Activated T-helper 1 cell treated with anti-CD3 and anti-CD28 coated beads, Interleukin-12 subunit alpha, Interleukin-12 subunit beta, Interleukin-2, Interleukin-4 antibody, amounts not matched to agents 30 ng/mL and 10 ng/mL and 1 ng/mL, durations not matched to agents 14 hours and 24 hours and 36 hours (primary cell): ENCODE results near the gene INKA2. TPM values are rescaled to one million over a fixed set of nuclear protein-coding genes. Genes with fewer than 3 reads are reported as not detected.

Source experiments
- DNase-seq: peaks from one replicate; pipeline ENCODE4 v3.0.0; 2021; ENCODE audit warnings: low spot score
- H3K27ac Mint-ChIP-seq: one replicate; pipeline ENCODE4 v1.8.0; 2021; ENCODE audit warnings: mild to moderate bottlenecking, mixed read lengths
- H3K27me3 Mint-ChIP-seq: one replicate; pipeline ENCODE4 v1.8.0; 2022; ENCODE audit warnings: mild to moderate bottlenecking, moderate library complexity, mixed read lengths; ENCODE audit not compliant: insufficient read depth
- H3K36me3 Mint-ChIP-seq: one replicate; pipeline ENCODE4 v1.8.0; 2021; ENCODE audit warnings: low read depth, mixed read lengths
- H3K4me1 Mint-ChIP-seq: one replicate; pipeline ENCODE4 v1.8.0; 2021; ENCODE audit warnings: low read depth, mixed read lengths
- H3K4me3 Mint-ChIP-seq: one replicate; pipeline ENCODE4 v1.8.0; 2021; ENCODE audit warnings: mild to moderate bottlenecking, moderate library complexity, mixed read lengths
- H3K9me3 Mint-ChIP-seq: one replicate; pipeline ENCODE4 v1.8.0; 2021; ENCODE audit warnings: mixed read lengths
- intact Hi-C: fragments of 100-400 bp; cut with micrococcal nuclease; formaldehyde crosslinking; loops from one replicate; pipeline ENCODE4 v1.15.1; 2024
- total RNA-seq: library from RNA; stranded (reverse); gene quantifications from 2 replicates; pipeline ENCODE4 v1.2.3, GENCODE V29; 2022

The INKA2 gene
- total RNA-seq, 1 donor from 2014 or later = 1.3 TPM

GRCh38 chr1:111704240-111704639, 35.0 kb downstream of the INKA2 start:
- no peaks in the 10 kb centered on the region for H3K9me3 Mint-ChIP-seq
- no peak for DNase-seq
- intact Hi-C loops = loop anchor here (2.0 kb wide), 1 partner anchor 193 kb away; no protein-coding TSS in a partner anchor
- H3K27ac Mint-ChIP-seq = no peak overlapping the region
- H3K4me3 Mint-ChIP-seq = no peak overlapping the region
- H3K27me3 Mint-ChIP-seq = no peaks in the 10 kb centered on the region
- H3K4me1 Mint-ChIP-seq = peaks cover 35% of the 10 kb centered on the region
- H3K36me3 Mint-ChIP-seq = peaks cover 52% of the 10 kb centered on the region

DNA sequence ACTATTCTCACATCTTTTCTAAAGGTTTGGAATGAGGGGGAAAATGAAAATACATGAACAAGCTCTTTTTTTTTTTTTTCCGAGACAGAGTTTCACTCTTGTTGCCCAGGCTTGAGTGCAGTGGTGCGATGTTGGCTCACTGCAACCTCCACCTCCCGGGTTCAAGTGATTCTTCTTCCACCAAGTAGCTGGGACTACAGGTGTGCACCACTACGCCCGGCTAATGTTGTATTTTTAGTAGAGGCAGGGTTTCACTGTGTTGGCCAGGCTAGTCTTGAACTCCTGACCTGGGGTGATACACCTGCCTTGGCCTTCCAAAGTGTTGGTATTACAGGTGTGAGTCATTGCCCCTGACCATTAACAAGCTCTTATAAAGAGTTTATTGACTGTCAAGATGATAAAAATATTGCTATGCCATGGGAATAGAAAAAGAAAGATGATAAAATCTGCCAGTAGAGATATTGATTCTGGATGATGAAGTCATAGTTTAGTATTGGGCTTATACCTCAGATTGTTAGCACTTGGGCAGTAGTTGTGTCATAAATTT, 36.6 kb downstream of the INKA2 start:
- Mint-ChIP-seq H3K27ac (no peak overlapping the region), H3K27me3 (no peaks in the 10 kb centered on the region), H3K4me3 (no peak overlapping the region), H3K4me1 (peaks cover 32% of the 10 kb centered on the region), H3K36me3 (peaks cover 48% of the 10 kb centered on the region), H3K9me3 (no peaks in the 10 kb centered on the region)
- intact Hi-C loops = loop anchor here (2.0 kb wide), 1 partner anchor 42 kb away; no protein-coding TSS in a partner anchor
- no peak for DNase-seq

GRCh38 chr1:111699268-111699667, 39.9 kb downstream of the INKA2 start:
- Mint-ChIP-seq H3K4me3 (no peak overlapping the region), H3K27me3 (no peaks in the 10 kb centered on the region), H3K27ac (no peak overlapping the region), H3K36me3 (peaks cover 51% of the 10 kb centered on the region), H3K9me3 (no peaks in the 10 kb centered on the region), H3K4me1 (peaks cover 51% of the 10 kb centered on the region)
- intact Hi-C loops = no loop called here
- DNase-seq = no peak

GRCh38 chr1:111696330-111696729, 42.9 kb downstream of the INKA2 start:
- Mint-ChIP-seq H3K4me1 (peaks cover 70% of the 10 kb centered on the region), H3K27me3 (no peaks in the 10 kb centered on the region), H3K4me3 (no peak overlapping the region), H3K9me3 (no peaks in the 10 kb centered on the region), H3K36me3 (peaks cover 59% of the 10 kb centered on the region), H3K27ac (peak overlapping the region; percentile 13)
- no peak for DNase-seq
- intact Hi-C loops = no loop called here

- H3K27ac Mint-ChIP-seq = peak overlapping the region; percentile 7
- DNase-seq = no peak
- no peaks in the 10 kb centered on the region for H3K27me3 Mint-ChIP-seq
- peaks cover 65% of the 10 kb centered on the region for H3K4me1 Mint-ChIP-seq
- H3K9me3 Mint-ChIP-seq = no peaks in the 10 kb centered on the region
- H3K36me3 Mint-ChIP-seq = peaks cover 56% of the 10 kb centered on the region
- intact Hi-C loops = no loop called here
- no peak overlapping the region for H3K4me3 Mint-ChIP-seq
These were observed 43.4 kb downstream of the INKA2 start for GRCh38 chr1:111695801-111696200.

GRCh38 chr1:111691886-111692285, 47.3 kb downstream of the INKA2 start:
- intact Hi-C loops = no loop called here
- H3K36me3 Mint-ChIP-seq = peaks cover 38% of the 10 kb centered on the region
- no peaks in the 10 kb centered on the region for H3K27me3 Mint-ChIP-seq
- H3K4me3 Mint-ChIP-seq = no peak overlapping the region
- peaks cover 56% of the 10 kb centered on the region for H3K4me1 Mint-ChIP-seq
- peak overlapping the region; percentile 74 for H3K27ac Mint-ChIP-seq
- no peak for DNase-seq
- no peaks in the 10 kb centered on the region for H3K9me3 Mint-ChIP-seq

DNA sequence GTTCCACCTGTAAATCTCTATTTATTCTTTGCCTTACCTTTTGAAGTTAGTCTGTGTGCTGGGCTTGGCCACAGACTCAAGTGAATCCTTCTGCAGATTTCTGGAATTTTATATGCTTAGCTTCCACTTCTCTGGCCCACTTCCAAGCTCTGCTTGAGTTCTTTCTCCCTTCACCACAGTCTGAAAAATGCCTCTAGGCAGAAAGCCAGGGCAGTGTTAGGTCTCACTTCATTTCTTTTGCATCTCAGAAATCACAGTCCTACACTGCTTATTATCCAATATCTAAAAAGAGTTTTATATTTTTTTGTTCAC, 48.9 kb downstream of the INKA2 start:
- Mint-ChIP-seq H3K36me3 (peaks cover 38% of the 10 kb centered on the region), H3K27ac (no peak overlapping the region), H3K9me3 (peaks cover 6% of the 10 kb centered on the region), H3K4me1 (peaks cover 46% of the 10 kb centered on the region), H3K27me3 (no peaks in the 10 kb centered on the region), H3K4me3 (no peak overlapping the region)
- intact Hi-C loops = no loop called here
- DNase-seq = no peak

Other genes starting within 250 kb of the INKA2 start
- 0.10 and 0.20 TPM in 2 replicates for gene ADORA3, start 235.8 kb downstream of the INKA2 start, total RNA-seq
- gene TMIGD3, start 235.8 kb downstream of the INKA2 start, total RNA-seq = not detected in 2 replicates
- gene RAP1A, start 119.6 kb downstream of the INKA2 start, total RNA-seq = 326 and 348 TPM in 2 replicates
- 21.5 and 25.2 TPM in 2 replicates for gene DDX20, start 16.5 kb upstream of the INKA2 start, total RNA-seq